Left ventricle myocardium inferior (tissue), 1 donor: ENCODE data around the gene SCARF2. TPM values are rescaled to one million over a fixed set of nuclear protein-coding genes. Genes with fewer than 3 reads are reported as not detected.
"Not testable (repeated sequence)": the region's sequence is repeated elsewhere in the genome, so short reads cannot be mapped to it uniquely, and the experiment has no call there.

Source experiments
- DNase-seq: peaks from one replicate; pipeline ENCODE4 v3.0.0-alpha.2; 2020
- H3K27ac ChIP-seq: fragments of 200-600 bp; replicated peaks from 2 replicates; pipeline ENCODE4 v1.8.0; 2021
- H3K27me3 ChIP-seq: fragments of 200-600 bp; 2 replicates; pipeline ENCODE4 v1.8.0; 2021; ENCODE audit warnings: low read depth
- H3K36me3 ChIP-seq: fragments of 200-600 bp; 2 replicates; pipeline ENCODE4 v1.8.0; 2021
- H3K4me1 ChIP-seq: fragments of 200-600 bp; 2 replicates; pipeline ENCODE4 v1.8.0; 2021
- H3K4me3 ChIP-seq: fragments of 200-600 bp; 2 replicates; pipeline ENCODE4 v1.8.0; 2021; ENCODE audit warnings: mild to moderate bottlenecking, moderate library complexity
- H3K9me3 ChIP-seq: fragments of 200-600 bp; replicated peaks from 2 replicates; pipeline ENCODE4 v1.8.0; 2021
- CTCF ChIP-seq: fragments of 200-600 bp; IDR thresholded peaks from 2 replicates; pipeline ENCODE4 v1.8.0; 2021; ENCODE audit warnings: antibody characterized with exemption, mild to moderate bottlenecking, borderline replicate concordance
- intact Hi-C: fragments of 100-400 bp; cut with micrococcal nuclease; formaldehyde crosslinking; loops from one replicate; pipeline ENCODE4 v1.11.0; 2022
- total RNA-seq: library from RNA; stranded (reverse); fragmentation: NEBNext Ultra II Directional; extraction: Animal tissue kit (Norgen Biotek cat#: 25700); gene quantifications from one replicate; pipeline ENCODE4 v1.2.1, GENCODE V29; 2021
- donor health status: DM: no; HTN: yes; CAD: no; lungs with severe emphysema.

Gene SCARF2
- total RNA-seq, 1 donor from 2014 or later = 3.1 TPM

GRCh38 chr22:20421507-20421874, 16.1 kb downstream of the SCARF2 start:
- no peak overlapping the region for H3K4me3 ChIP-seq
- intact Hi-C loops = no loop called here
- H3K27ac ChIP-seq = no peak overlapping the region
- H3K36me3 ChIP-seq = no peaks in the 10 kb centered on the region
- TF ChIP-seq CTCF = no peak
- no peak for DNase-seq
- H3K27me3 ChIP-seq = no peaks in the 10 kb centered on the region
- H3K9me3 ChIP-seq = no peaks in the 10 kb centered on the region
- peaks cover 41% of the 10 kb centered on the region for H3K4me1 ChIP-seq

- no peaks in the 10 kb centered on the region for H3K36me3 ChIP-seq
- intact Hi-C loops = no loop called here
- no peak for TF ChIP-seq CTCF
- no peaks in the 10 kb centered on the region for H3K9me3 ChIP-seq
- no peak for DNase-seq
- no peak overlapping the region for H3K27ac ChIP-seq
- no peak overlapping the region for H3K4me3 ChIP-seq
- H3K27me3 ChIP-seq = no peaks in the 10 kb centered on the region
- H3K4me1 ChIP-seq = peaks cover 33% of the 10 kb centered on the region
Observed at GRCh38 chr22:20420157-20420842, 17.3 kb downstream of the SCARF2 start.

- H3K27me3 ChIP-seq = no peaks in the 10 kb centered on the region
- DNase-seq = no peak
- intact Hi-C loops = loop anchor here (5.0 kb wide), 1 partner anchor 38 kb away; no protein-coding TSS in a partner anchor
- no peak overlapping the region for H3K4me3 ChIP-seq
- H3K4me1 ChIP-seq = peaks cover 26% of the 10 kb centered on the region
- TF ChIP-seq CTCF = no peak
- no peak overlapping the region for H3K27ac ChIP-seq
- H3K36me3 ChIP-seq = no peaks in the 10 kb centered on the region
- no peaks in the 10 kb centered on the region for H3K9me3 ChIP-seq
Observed at GRCh38 chr22:20419664-20419951, 18.0 kb downstream of the SCARF2 start.

GRCh38 chr22:20418211-20418788, 19.3 kb downstream of the SCARF2 start:
- Histone ChIP-seq H3K4me3 (peak overlapping the region; percentile 60), H3K4me1 (peaks cover 13% of the 10 kb centered on the region), H3K9me3 (no peaks in the 10 kb centered on the region), H3K27me3 (no peaks in the 10 kb centered on the region), H3K36me3 (no peaks in the 10 kb centered on the region), H3K27ac (peak overlapping the region; percentile 55)
- TF ChIP-seq CTCF = peak; percentile 91
- peak; percentile 84 for DNase-seq
- intact Hi-C loops = loop anchor here (5.0 kb wide), 1 partner anchor 39 kb away; no protein-coding TSS in a partner anchor

- intact Hi-C loops = loop anchor here (5.0 kb wide), 1 partner anchor 42 kb away; no protein-coding TSS in a partner anchor
- H3K9me3 ChIP-seq, H3K27me3 ChIP-seq, H3K36me3 ChIP-seq, H3K4me1 ChIP-seq, H3K4me3 ChIP-seq, H3K27ac ChIP-seq, DNase-seq: not testable (repeated sequence)
Observed at GRCh38 chr22:20415699-20416098, 21.9 kb downstream of the SCARF2 start.

- not testable (repeated sequence) for H3K4me1 ChIP-seq, H3K27me3 ChIP-seq, DNase-seq, H3K9me3 ChIP-seq, H3K4me3 ChIP-seq, H3K27ac ChIP-seq, H3K36me3 ChIP-seq
- intact Hi-C loops = loop anchor here (5.0 kb wide), 1 partner anchor 42 kb away; no protein-coding TSS in a partner anchor
Observed at GRCh38 chr22:20415241-20415640, 22.4 kb downstream of the SCARF2 start.
